ENCODE measurements around the gene KSR1. TPM values are rescaled to one million over a fixed set of nuclear protein-coding genes. Genes with fewer than 3 reads are reported as not detected.

Gene KSR1
- polyA plus RNA-seq, 1 experiment: 28.2 TPM

DNA sequence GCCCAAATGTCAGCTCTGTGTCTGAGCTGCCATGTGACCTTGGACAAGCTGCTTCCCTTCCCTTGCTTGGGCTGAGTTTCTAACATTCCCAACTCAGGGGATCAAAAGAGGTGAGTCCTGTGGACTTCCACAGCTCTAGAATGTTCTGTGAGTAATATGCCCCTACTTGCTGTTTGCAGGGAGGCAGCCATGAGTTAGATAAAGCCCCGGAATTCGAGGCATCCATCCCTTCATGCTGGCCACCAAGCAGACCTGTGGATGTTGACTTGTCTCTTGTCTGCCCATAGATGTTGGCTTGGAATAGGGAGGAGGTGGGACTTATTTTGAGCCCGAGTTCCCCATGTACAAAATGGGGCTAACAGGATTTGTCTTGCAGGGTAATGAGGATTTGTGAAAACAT is 36.2 kb downstream of the KSR1 start:
- DNase-seq (ENCODE audit: low read depth, low spot score): no peak
- no peaks in the 10 kb centered on the region for H3K27me3 ChIP-seq (ENCODE audit: control insufficient read depth, insufficient read depth, low read length)
- H3K9me3 ChIP-seq (ENCODE audit: control insufficient read depth, insufficient read depth, low read length): no peaks in the 10 kb centered on the region
- TF ChIP-seq, protein P1, sequence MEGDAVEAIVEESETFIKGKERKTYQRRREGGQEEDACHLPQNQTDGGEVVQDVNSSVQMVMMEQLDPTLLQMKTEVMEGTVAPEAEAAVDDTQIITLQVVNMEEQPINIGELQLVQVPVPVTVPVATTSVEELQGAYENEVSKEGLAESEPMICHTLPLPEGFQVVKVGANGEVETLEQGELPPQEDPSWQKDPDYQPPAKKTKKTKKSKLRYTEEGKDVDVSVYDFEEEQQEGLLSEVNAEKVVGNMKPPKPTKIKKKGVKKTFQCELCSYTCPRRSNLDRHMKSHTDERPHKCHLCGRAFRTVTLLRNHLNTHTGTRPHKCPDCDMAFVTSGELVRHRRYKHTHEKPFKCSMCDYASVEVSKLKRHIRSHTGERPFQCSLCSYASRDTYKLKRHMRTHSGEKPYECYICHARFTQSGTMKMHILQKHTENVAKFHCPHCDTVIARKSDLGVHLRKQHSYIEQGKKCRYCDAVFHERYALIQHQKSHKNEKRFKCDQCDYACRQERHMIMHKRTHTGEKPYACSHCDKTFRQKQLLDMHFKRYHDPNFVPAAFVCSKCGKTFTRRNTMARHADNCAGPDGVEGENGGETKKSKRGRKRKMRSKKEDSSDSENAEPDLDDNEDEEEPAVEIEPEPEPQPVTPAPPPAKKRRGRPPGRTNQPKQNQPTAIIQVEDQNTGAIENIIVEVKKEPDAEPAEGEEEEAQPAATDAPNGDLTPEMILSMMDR (IDR thresholded peaks at IDR 0.05; ENCODE audit: low read depth, low read length): no peak
- no peak overlapping the region for H3K4me3 ChIP-seq (ENCODE audit: low read depth, low read length)
- POLR2A ChIA-PET: no interaction called here
- CTCF ChIA-PET: interaction anchor here (1.3 kb wide), 1 partner anchor 108 kb away, joined by 3 read pairs; no protein-coding TSS in a partner anchor
- no peak overlapping the region for H3K27ac ChIP-seq (ENCODE audit: low read depth, low read length)

DNA sequence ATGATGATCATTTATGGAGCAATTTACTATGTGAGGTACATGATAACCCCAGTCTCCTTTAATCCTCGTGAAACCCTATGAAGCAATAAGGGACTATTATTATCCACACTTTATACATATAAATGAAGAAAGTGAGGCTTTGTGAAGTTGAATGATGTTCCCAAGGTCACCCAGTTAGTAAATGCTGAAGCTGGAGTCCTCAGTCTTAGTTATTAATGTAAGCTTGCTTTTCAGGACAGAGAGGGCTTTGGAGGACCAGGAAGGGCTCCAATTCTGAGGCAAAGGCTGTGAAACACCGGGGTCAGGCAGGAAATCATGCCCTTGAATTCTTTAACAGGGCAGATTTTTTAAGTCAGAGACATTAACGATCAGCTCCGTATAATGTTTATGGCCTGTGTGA is 36.8 kb downstream of the KSR1 start:
- Histone ChIP-seq H3K9me3 (ENCODE audit: control insufficient read depth, insufficient read depth, low read length) (no peaks in the 10 kb centered on the region), H3K4me3 (ENCODE audit: low read depth, low read length) (no peak overlapping the region), H3K27me3 (ENCODE audit: control insufficient read depth, insufficient read depth, low read length) (no peaks in the 10 kb centered on the region), H3K27ac (ENCODE audit: low read depth, low read length) (no peak overlapping the region)
- ChIA-PET CTCF (interaction anchor here (1.3 kb wide), 2 partner anchors 108 to 257 kb away, joined by 3 to 4 read pairs; no protein-coding TSS in a partner anchor), POLR2A (no interaction called here)
- TF ChIP-seq, protein P1 (IDR thresholded peaks at IDR 0.05; ENCODE audit: low read depth, low read length): no peak
- no peak for DNase-seq (ENCODE audit: low read depth, low spot score)

DNA sequence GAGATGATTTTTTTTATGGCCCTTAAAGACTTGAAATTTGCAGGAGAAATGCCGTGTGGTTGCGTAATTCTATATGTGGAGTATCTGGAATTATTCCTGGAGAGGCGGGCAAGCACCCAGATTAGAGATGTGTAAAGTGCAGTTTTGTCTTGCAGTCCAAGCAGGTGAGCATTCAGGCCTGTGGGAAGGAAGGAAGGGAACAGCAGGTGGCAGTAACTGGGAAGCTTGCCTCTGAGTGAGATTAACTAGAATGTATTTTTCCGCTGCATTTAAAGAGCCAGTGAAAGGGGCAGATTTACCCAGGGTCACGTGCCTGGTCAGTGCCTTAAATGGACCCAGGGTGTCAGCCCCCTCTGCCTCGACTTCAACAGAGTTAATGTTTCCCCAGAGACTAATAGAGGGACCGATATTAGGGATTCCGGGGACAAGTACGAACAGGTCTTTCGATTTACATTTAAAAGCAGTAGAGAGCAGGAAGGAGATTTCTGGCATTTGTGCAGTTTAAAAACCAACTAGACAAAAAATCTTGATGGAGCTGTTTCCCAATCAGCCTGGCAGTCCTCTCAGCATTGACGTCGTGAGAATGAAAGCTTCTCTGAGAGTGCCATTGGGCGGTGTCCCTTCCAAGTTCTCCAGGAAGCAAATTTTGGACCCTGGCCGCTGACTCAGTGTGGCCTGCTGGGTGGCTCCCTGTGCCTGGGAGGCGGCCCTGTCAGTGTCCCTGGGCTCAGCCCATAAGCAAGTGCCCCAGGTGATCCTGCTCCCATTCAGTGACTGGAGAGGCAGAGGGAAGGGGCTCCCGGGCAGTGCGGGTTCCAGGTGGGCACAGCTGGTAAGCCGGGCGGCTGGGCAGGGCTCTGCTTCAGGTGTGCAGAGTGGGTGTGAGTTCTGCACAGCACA is 38.2 kb downstream of the KSR1 start:
- H3K27me3 ChIP-seq (ENCODE audit: control insufficient read depth, insufficient read depth, low read length): no peaks in the 10 kb centered on the region
- no peak for DNase-seq (ENCODE audit: low read depth, low spot score)
- no peaks in the 10 kb centered on the region for H3K9me3 ChIP-seq (ENCODE audit: control insufficient read depth, insufficient read depth, low read length)
- H3K27ac ChIP-seq (ENCODE audit: low read depth, low read length): no peak overlapping the region
- H3K4me3 ChIP-seq (ENCODE audit: low read depth, low read length): no peak overlapping the region
- ChIA-PET CTCF (interaction anchor here (0.7 to 1.7 kb wide), 3 partner anchors 84 to 258 kb away, joined by 3 to 4 read pairs (median 4); no protein-coding TSS in a partner anchor), POLR2A (no interaction called here)
- TF ChIP-seq, protein P1 (IDR thresholded peaks at IDR 0.05; ENCODE audit: low read depth, low read length): peak; percentile 27; the same call in 1 of the 2 replicates

DNA sequence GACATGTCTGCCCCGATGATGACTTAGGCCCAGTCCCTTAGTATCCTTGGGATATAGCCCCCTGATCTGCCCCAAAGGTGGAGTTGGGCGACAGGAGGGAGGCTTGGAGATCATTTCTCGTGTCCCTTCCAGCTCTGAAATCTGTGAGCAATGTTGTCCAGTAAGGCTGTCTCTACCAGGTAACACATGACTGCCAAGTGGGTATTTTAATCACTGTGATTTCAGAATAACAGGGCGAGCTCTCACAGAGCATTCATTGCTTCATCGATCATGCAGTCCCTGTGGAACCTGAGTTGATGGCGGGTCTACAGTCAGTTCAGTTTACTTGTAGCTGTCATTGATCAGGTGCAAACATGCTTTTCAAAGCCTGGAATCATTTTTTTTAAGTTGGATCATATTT is 39.2 kb downstream of the KSR1 start:
- DNase-seq (ENCODE audit: low read depth, low spot score): no peak
- TF ChIP-seq, protein P1 (IDR thresholded peaks at IDR 0.05; ENCODE audit: low read depth, low read length): no peak
- H3K4me3 ChIP-seq (ENCODE audit: low read depth, low read length): no peak overlapping the region
- H3K9me3 ChIP-seq (ENCODE audit: control insufficient read depth, insufficient read depth, low read length): no peaks in the 10 kb centered on the region; the same call in 1 of the 2 replicates
- H3K27me3 ChIP-seq (ENCODE audit: control insufficient read depth, insufficient read depth, low read length): no peaks in the 10 kb centered on the region
- ChIA-PET CTCF (no interaction called here), POLR2A (no interaction called here)
- no peak overlapping the region for H3K27ac ChIP-seq (ENCODE audit: low read depth, low read length)

DNA sequence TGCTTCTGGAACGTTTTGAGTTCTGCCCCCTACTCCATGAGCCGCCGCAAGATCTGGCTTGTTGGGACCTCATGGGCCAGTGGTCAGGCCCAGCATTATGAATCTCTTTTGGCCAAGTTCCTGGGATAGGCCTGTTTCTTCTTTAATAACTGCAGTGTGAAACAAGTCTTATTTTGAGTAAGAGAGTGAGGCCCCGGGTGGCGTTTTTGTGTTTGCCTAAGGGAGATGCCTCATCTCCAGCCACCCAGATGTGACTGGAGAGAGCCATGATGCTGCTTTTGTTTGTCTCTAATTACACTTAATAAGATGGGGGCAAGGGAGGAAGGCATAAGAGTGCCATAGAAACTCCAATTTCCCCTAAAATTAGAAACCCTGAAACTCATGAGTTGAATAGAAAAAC is 39.8 kb downstream of the KSR1 start:
- ChIA-PET CTCF (no interaction called here), POLR2A (no interaction called here)
- no peak overlapping the region for H3K27ac ChIP-seq (ENCODE audit: low read depth, low read length)

More for the DNA sequence above, 39.8 kb downstream of the KSR1 start:
- peaks cover 5% of the 10 kb centered on the region for H3K9me3 ChIP-seq (ENCODE audit: control insufficient read depth, insufficient read depth, low read length)
- H3K4me3 ChIP-seq (ENCODE audit: low read depth, low read length): no peak overlapping the region
- TF ChIP-seq, protein P1 (IDR thresholded peaks at IDR 0.05; ENCODE audit: low read depth, low read length): no peak
- DNase-seq (ENCODE audit: low read depth, low spot score): no peak
- H3K27me3 ChIP-seq (ENCODE audit: control insufficient read depth, insufficient read depth, low read length): no peaks in the 10 kb centered on the region

Data from AG04450 (cell line).